Measurements from ENCODE around the gene LCN2.
"Not testable (repeated sequence)": the region's sequence is repeated elsewhere in the genome, so short reads cannot be mapped to it uniquely, and the experiment has no call there.

The LCN2 gene

GRCh38 chr9:128107468-128108268, 41.6 kb upstream of the LCN2 start:
- no peak for TF ChIP-seq CTCF (IDR thresholded peaks at IDR 0.05; ENCODE audit: insufficient read depth, low read depth, low read length, missing control alignments)
- no peak overlapping the region for H3K4me3 ChIP-seq (ENCODE audit: low read length)
- DNase-seq (ENCODE audit: low read depth) = no peak

GRCh38 chr9:128108269-128109049, 40.8 kb upstream of the LCN2 start:
- TF ChIP-seq CTCF (IDR thresholded peaks at IDR 0.05; ENCODE audit: insufficient read depth, low read depth, low read length, missing control alignments) = no peak
- DNase-seq (ENCODE audit: low read depth) = no peak
- H3K4me3 ChIP-seq (ENCODE audit: low read length) = no peak overlapping the region

- no peak for DNase-seq (ENCODE audit: low read depth)
- no peak for TF ChIP-seq CTCF (IDR thresholded peaks at IDR 0.05; ENCODE audit: insufficient read depth, low read depth, low read length, missing control alignments)
- H3K4me3 ChIP-seq (ENCODE audit: low read length) = no peak overlapping the region
These were observed 40.1 kb upstream of the LCN2 start for GRCh38 chr9:128109050-128109709.

- not testable (repeated sequence) for DNase-seq (ENCODE audit: low read depth); H3K4me3 ChIP-seq (ENCODE audit: low read length)
These were observed 37.5 kb upstream of the LCN2 start for GRCh38 chr9:128111726-128112125.

GRCh38 chr9:128113526-128114325, 35.5 kb upstream of the LCN2 start:
- no peak overlapping the region for H3K4me3 ChIP-seq (ENCODE audit: low read length)
- DNase-seq (ENCODE audit: low read depth) = no peak
- no peak for TF ChIP-seq CTCF (IDR thresholded peaks at IDR 0.05; ENCODE audit: insufficient read depth, low read depth, low read length, missing control alignments)

GRCh38 chr9:128114326-128115186, 34.7 kb upstream of the LCN2 start:
- TF ChIP-seq CTCF (IDR thresholded peaks at IDR 0.05; ENCODE audit: insufficient read depth, low read depth, low read length, missing control alignments) = no peak
- DNase-seq (ENCODE audit: low read depth) = no peak
- H3K4me3 ChIP-seq (ENCODE audit: low read length) = no peak overlapping the region

All from epithelial cell of esophagus (primary cell).